Stimulated activated CD4-positive, alpha-beta T cell treated with anti-CD3 and anti-CD28 coated beads, Interleukin-2, amount 100 ng/mL, for 24 hours (primary cell): Measurements from ENCODE around the gene ADK.
A peak's percentile ranks its signal among the peaks of the same experiment; 100 is the strongest.
"Not testable (repeated sequence)": the region's sequence is repeated elsewhere in the genome, so short reads cannot be mapped to it uniquely, and the experiment has no call there.

Experiments used
- DNase-seq, 2 donors: peaks; one replicate each; pipeline ENCODE4 v3.0.0-alpha.2; 2020

Gene ADK

DNA sequence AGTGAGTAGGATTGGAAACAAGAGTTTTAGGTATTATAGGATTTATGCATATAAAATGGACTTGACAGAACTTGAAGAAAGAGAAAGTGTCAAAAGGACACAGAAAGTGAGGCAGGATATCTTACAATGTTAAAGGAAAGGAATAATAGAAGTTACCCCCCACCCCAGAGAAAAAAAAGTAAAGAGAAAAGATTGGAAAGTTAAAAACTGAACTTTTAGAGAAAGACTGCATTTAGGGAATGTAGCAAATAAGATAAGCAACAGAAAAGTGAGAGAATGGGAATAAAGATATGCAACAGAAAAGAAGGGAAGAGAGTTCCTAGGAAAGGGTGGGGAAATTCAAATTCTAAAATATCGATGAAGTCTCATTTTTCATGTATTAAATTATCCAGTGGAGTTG lies 424.9 kb downstream of the ADK start:
- no peak for DNase-seq

DNA sequence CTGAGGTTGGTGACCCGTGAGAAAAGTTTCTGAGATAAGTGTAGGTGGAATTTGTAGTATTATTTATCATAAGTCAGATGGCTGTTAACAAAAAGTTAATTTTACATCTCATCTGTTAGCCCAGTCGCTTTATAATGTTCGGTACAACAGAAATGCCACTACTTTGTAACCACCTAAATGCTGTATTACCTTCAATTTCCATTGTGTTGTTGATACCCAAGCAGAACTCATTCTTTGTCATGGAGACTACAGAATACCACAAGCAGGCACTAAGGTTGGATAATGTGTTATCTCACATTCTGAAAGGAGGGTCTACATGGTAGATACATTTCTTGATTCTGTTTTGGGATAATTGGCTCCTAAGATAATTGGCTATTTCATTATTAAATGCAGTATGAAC lies 425.6 kb downstream of the ADK start:
- DNase-seq = no peak

DNA sequence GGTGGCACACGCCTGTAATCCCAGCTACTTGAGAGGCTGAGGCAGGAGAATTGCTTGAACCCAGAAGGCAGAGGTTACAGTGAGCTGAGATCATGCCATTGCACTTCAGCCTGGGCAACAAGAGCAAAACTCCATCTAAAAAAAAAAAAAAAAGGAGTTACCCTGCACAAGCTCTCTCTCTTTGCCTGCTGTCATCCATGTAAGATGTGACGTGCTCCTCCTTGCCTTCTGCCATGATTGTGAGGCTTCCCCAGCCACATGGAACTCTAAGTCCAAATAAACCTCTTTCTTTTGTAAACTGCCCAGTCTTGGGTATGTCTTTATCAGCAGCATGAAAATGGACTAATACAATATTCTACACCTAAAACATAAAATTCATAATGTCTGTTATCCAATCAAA lies 429.4 kb downstream of the ADK start:
- not testable (repeated sequence) for DNase-seq

DNA sequence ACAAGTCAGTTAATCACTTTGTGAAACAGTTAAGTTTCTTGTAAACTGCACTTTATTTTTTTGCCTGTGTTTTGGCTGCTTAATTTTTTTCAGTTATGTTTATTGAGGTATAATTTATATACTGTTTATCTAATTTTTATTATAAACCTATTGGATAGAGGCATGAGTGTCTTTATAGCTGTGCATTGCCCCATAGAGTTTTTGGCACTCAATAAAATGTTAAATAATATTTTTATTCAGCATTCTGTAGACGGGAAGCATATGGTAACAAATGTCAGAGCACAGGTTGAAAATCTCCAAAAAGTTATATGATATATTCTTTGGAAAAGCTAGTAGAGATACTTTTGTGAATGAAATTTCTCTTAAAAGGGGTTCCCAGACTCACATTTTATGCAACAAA lies 431.5 kb downstream of the ADK start:
- DNase-seq = no peak

DNA sequence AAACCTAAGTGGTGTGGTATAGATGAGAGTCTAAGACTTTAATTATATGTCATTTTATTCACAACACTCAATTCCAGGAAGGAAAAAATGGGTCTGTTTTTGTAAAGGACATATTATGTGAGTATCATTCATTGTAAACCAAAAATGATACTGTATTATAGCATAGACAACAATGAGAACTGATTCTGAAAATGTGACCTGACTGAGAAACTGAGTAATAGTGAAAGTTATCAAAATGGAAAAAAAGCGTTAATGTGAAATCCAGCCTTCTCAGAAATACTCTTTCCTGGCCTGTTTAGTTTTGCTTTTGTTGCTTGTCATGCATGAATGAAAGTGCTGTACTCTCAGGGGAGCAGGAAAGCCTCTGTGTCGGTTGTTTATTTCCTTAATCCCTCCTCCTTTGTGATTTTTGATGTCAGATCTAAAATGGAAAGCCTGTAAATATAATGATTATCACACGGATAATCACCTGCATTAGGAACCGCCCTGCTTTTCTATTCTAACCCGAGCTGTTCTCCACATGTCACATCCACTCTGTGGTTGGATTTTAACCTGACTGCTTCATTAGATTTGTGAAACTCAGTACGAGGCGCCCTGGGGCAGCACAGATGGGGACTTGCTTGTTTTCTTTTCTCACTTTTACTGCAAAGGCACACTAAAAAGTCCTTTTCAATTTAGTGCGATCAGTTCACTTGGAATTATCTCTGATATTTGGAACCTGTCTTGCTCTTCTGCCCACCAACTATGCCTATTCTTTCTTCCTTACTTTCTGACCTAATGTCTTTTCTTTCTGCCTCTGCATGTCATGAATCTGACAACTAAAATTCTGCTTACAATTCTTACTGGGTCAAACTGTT lies 434.4 kb downstream of the ADK start:
- peak; percentile 56 to 58 for DNase-seq

DNA sequence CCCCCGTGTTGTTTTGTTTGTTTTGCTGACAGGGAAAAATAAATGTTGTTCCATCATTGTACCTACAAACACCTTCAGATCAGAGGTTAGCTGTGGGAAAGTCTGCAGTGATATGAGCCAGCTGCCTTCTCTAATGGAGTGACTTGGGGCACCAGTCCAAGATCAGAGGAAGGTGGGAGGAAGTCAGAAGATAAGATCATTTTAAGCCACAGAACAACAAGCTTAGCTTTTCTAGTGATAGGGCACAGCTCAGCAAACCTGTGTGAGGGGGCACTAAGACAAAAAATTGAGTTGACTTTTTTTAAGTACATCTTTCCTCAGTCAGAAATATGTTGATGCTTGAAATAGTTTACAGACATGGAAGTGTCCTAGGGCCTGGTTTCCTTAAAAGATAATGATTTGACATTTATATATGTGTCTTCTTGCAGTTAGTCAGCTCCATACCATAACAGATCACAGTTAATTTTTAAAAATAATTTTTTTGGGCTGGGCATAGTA lies 435.1 kb downstream of the ADK start:
- peak; percentile 18 to 49 for DNase-seq

DNA sequence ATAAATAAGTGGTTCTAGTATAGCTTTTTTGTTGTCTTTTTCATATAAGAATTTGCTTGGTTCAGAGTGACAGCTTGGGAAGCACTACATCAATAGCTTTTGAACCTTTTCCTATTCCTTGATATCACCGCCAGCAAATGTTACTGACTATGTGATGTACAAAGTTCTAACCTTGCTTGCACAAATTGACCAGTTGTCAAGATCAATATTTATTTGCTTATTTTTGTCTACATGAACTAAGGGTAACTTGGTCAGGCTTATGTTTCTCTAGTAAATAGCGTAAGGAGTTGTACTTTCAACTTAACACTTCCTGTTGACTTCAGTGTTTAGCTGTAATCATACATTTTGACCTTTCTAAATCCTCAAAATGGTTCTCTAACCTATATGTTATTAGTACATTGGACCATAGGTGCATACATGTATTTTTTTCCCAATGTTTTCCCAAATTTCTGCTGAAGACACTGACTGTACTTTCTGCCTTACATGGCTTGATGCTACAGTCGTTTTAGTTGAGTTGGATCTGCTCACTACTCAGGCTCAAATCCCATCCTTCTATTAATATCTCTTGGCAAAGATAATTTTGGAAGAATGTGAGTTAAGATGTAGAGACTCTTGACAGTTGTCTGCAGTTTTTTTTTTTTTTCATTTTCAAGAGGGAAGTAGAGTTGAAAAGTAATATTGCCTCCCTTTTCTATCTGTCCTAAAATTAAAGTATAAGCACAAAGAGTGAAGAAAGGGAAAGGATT lies 436.3 kb downstream of the ADK start:
- no peak for DNase-seq

DNA sequence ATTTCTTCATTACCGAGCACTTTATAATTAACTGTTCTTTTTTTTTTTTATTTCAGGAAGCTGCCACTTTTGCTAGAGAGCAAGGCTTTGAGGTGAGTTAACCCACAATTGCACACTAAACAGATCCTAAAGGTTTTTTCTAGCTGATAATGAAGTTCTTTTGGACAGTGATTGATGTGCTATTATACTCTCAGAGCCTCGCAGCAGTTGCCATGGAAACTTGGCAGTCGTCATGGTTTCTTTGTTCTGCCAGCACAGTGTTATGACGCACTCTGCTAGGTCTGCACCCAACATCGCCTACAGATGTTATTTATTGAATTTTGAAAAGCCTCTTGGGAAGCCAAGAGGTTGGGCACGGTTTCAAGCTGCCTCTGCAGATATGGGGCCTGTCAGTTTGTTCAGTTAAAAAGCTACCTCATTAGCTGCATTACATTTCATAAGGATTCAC lies 438.2 kb downstream of the ADK start:
- DNase-seq = peak; percentile 77 to 85

DNA sequence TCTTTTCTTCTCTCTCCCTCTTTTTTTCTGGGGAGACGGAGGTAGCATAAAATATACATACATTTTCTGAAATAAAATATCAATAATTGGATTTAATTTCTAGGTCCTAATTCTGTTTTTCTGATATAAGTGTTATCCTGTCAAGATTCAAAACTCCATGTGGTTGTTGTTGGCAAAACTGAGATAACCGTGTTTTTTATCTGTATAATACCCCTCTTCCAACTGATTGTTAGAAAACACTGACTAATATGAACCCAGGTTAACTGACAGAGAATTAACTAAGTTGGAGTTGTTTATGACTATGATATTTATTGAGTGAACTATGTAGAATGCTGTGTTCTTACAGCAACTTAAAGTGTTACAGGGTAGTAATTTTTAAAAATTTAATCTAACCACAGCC lies 438.8 kb downstream of the ADK start:
- DNase-seq = no peak

DNA sequence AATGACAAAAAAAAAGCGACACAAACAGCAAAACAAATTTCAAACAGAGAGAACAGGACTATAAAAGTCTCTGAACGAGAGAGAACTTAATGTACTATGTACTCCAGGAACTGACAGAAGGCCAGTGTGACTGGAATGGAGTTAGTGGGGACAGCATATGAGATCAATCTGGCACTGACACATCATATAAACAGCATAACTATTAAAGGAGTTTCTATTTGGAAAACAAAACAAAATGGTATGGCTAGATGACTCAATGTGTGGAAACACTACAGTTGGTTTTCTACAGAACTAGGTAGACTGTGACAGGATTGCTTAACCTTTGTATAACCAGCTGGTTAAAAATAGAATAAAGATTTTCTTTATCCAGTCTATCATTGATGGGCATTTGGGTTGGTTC lies 442.4 kb downstream of the ADK start:
- no peak for DNase-seq

DNA sequence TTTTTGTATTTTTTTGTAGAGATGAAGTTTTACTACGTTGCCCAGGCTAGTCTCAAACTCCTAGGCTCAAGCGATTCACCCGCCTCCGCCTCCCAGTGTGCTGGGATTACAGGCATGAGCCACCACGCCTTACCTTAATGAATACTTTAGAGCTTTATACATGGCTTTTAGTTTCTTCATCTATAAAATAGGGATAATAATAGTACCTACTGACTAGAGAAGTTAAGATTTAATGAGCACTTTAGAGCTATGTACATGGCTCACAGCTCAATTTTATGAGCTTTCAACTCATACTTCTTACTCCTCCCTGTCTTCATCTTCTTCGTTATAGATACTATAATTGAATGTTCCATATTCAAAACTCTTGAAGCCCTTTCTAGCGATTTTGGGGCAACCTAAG lies 445.7 kb downstream of the ADK start:
- DNase-seq = no peak

DNA sequence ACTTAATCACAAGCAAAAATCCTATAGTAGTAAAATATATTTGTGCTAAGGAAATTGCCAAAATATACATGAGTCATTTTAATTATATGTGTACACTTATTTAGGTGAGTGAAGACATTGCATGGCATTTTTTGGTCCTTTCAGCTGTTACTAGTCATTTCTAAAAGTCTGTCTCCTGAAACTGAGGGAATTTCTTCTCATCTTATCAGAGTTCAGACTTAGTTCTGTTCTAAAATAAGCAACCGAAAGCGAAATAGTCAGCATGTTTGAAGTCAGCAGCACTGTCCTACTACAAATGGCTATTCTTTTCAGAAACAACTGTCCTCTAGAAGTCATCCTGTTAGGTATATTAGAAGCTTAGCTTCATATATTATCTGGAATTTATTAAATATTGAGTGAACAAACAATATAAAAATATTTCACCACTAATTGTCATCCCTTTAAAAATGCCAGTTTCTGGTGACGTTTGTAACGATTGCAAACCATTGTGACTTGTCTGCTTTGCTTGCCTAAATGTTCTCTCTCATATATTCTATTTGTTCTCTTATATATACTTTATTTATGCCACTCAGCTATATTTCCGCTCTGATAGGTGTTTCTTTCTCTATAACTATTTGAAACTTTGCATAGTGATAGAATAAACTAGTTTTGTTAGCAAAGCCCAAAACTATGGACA lies 448.0 kb downstream of the ADK start:
- no peak for DNase-seq

DNA sequence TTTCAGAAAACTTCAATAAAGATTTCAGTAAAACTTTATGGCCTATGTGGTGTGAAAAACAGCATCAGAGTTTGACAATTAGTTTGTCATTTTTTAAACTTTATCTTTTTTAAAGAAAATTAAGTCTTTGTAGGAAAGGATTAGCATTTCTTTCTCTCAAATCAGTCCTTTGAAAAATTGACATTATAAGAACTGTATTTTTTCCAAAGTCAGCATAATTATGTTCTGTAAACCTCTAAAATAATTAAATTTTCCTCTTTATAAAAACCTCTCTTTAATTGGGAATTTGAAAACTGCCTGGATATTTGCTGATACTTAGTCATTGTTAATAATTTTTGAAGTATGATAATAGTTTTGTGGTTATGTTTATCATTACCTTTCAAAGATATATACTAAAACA lies 448.7 kb downstream of the ADK start:
- DNase-seq = no peak

DNA sequence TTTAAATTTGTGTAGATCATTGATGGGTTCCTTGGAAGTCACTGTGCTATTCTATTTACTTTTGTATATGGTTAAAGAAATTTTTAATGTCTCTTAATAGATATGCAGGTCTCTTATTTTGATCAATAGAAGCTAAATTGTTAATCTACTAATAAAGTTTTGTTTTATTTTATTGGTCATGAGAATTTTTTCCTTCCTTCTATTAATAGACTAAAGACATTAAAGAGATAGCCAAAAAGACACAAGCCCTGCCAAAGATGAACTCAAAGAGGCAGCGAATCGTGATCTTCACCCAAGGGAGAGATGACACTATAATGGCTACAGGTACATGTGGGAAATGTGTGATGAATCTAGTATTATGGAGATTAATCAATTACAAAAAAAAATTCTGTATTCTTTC lies 449.1 kb downstream of the ADK start:
- DNase-seq = no peak

DNA sequence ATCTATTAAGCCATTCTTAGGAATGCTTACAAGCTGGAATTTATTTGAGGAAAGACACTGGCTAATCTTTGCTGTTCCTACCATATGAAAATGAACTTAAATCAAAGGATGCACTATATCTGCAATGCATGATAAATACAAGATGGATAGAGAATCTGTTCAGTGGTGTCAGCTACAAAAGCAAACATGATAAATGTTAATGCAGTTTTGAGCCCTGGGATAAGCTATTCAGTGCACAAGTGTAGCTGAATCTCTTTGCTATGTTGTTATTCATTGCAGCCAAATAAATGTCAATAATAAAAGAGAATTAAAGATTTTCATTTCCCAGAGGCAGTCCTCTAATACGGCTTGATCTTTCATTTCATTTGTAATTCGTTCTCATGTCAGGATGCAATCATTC lies 451.6 kb downstream of the ADK start:
- no peak for DNase-seq

DNA sequence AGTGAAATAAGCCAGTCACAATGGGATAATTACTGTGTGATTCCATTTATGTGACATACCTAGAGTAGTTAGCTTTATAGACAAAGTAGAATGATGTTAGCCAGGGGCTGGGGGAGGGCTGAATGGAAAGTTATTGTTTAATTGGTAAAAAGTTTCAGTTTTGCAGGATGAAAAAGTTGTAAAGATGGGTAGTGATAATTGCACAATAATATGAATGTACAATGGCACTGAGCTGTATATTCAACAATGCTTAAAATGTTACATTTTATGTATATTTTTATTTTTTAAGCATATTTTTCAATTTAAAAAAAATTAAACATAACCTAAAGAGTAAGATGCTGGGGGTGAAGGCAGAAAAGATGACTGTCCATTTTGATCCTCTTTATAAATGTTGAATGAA lies 459.3 kb downstream of the ADK start:
- no peak for DNase-seq

DNA sequence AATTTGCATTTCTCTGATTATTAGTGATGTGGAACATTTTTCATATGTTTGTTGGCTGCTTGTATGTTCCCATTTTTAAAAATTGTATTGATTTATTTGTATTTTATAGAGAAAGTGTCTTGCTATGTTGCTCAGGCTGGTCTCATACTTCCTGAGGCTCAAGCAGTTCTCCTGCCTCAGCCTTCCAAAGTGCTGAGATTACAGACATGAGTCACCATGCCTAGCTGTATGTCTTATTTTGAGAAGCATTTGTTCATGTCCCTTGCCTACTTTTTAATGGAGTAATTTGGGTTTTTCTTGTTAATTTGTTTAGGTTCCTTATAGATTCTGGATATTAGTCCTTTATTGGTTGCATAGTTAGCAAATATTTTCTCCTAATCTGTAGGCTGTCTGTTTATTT lies 461.2 kb downstream of the ADK start:
- no peak for DNase-seq

DNA sequence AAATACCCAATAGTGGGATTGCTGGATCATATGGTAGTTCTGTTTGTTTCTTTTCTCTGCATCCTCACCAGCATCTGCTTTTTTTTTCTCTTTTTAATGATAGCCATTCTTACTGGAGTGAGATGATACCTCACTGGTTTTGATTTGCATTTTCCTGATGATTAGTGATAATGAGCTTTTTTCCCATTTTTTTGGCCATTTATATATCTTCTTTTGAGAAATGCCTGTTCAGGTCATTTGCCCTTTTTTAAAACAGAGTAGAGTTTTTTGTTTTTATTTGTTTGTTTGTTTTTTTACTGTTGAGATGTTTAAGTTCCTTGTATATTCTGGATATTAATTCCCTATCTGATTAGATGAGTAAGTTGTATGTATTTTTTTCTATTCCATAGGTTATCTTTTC lies 469.6 kb downstream of the ADK start:
- DNase-seq = no peak

DNA sequence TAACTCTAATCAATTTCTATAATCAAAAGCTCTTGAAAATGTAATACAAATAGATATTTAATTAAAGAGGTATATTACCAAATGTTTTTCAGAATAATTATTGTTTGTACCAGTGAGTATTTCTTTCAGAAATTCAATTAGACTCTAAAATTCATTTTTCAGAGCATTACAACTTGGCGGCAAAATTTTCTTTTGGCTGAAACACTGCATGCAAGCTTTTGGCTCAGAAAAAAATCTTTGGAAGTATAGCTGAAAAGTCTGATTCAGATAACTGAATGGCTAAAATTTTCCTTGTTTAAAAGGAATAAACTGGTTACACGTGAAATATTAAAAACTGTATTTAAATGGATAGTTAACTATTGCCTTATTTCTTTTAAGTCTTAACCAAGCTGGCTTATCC lies 472.8 kb downstream of the ADK start:
- no peak for DNase-seq

DNA sequence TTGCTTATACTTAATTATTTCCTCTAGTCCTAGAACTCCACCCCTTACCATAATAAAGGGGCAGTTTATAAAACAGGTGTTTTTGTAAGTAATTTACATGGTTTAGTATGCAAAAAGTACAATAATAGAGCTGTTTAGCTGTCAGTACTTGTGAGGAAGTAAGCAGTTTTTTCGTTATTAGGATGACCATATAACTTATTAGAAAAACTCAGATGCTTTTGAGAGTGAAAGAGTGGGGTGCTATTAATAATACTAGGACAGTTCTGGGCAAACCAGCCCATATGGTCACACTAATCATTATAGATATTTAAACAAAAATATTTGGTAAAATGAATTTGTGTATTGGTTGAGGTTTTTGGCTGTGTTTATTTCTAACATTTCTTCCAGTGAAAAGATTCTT lies 473.5 kb downstream of the ADK start:
- DNase-seq = no peak

DNA sequence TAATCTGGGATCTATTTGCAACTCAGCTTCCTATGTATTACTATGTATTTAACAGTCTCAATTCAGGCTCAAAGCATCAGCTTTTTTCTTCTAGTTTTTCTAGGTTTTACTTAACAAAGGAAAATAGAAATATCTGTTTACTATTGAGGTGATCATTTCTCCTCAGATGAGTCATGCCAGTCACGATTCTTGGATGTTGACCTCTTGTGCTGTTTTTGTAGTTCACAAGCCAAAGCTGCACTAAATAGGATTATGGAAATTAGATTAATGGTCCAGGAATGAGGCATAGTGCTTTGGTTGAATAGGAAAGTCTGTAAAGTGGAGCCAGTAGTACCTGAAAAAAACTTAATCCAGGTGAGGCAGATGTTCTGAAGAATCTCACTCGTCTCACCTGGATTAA lies 477.1 kb downstream of the ADK start:
- no peak for DNase-seq

DNA sequence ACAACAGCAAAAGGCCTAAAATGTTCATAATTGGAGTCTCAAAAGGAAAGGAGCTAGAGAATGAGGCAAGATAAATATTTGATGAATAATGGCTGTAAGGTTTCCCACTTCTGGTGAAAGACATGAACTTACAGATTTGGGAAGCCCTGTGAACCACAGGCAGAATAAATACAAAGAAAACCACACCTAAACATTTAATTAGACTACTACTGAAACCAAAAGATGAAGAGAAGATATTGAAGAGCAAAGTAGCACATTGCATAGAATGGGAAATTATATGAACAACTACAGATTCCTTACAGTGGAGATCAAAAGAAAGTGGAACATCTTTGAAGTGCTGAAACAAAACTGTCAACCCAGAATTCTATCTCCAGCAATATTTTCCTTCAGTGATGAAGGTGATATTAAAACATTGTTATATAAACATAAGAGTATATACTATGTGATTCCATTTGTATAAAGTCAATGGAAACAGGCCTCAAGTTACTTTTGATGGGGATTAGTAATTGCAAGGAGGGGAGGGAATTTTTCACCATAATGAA lies 484.0 kb downstream of the ADK start:
- no peak for DNase-seq

DNA sequence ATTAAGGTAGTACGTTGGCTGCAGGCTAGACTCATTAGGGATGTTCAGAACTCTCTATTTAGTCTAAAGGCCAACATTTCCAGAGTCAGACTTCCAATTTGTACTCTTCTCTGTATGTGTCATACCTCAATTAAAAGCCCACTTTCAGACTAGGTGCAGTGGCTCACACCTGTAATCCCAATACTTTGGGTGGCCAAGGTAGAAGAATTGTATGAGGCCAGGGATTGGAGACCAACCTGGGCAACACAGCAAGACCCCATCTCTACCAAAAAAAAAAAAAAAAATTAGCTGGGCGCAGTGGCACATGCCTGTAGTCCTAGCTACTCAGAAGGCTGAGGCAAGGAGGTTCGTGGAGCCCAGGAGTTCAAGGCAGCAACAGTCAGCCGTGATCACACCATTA lies 484.6 kb downstream of the ADK start:
- DNase-seq = no peak
